Upper lobe of left lung (tissue), 6 donors: ENCODE data around the gene COL18A1. TPM values are rescaled to one million over a fixed set of nuclear protein-coding genes. Genes with fewer than 3 reads are reported as not detected.

Experiments
- ATAC-seq, 2 donors: fragments of 200-7000 bp; cut with Tn5 transposase; one replicate each; pipeline ENCODE4 v1.9.1; 2022; ENCODE audit warnings: mild to moderate bottlenecking in 2 of 2, moderate library complexity in 2 of 2; ENCODE audit not compliant: low FRiP score in 2 of 2
- DNase-seq, 2 donors: peaks; one replicate each; pipeline ENCODE4 v3.0.0-alpha.2; 2019 to 2020
- H3K27ac ChIP-seq, 4 donors: fragments of 200-600 bp; sonication (generic); one replicate each; pipeline ENCODE4 v1.5.1; 2016 to 2019
- H3K27me3 ChIP-seq, 4 donors: fragments of 200-600 bp; sonication (generic); one replicate each; pipeline ENCODE4 v1.5.1; 2017 to 2019
- H3K36me3 ChIP-seq, 4 donors: fragments of 200-600 bp; sonication (generic); one replicate each; pipeline ENCODE4 v1.5.1; 2016 to 2019
- H3K4me1 ChIP-seq, 4 donors: fragments of 200-600 bp; sonication (generic); one replicate each; pipeline ENCODE4 v1.5.1; 2018 to 2019
- H3K4me3 ChIP-seq, 4 donors: fragments of 200-600 bp; sonication (generic); one replicate each; pipeline ENCODE4 v1.5.1; 2017 to 2019; ENCODE audit warnings: mild to moderate bottlenecking in 2 of 4, moderate library complexity in 1 of 4
- H3K9me3 ChIP-seq, 4 donors: fragments of 200-600 bp; sonication (generic); one replicate each; pipeline ENCODE4 v1.5.1; 2018 to 2019
- CTCF ChIP-seq, 6 experiments: fragments of 450-650 bp in 4 of 6; fragments of 200-600 bp in 2 of 6; sonication (generic) in 2 of 6; IDR thresholded peaks; one replicate each; pipeline ENCODE4 v1.5.1; 2016 to 2019; ENCODE audit warnings: antibody characterized with exemption in 6 of 6
- EP300 ChIP-seq, 4 donors: sonication (generic); formaldehyde crosslinking; IDR thresholded peaks; one replicate each; pipeline ENCODE4 v1.5.1; 2017; ENCODE audit warnings: antibody characterized with exemption in 4 of 4, control low read depth in 2 of 4
- POLR2A ChIP-seq, 4 donors: fragments of 450-650 bp; IDR thresholded peaks; one replicate each; pipeline ENCODE4 v1.5.1; 2016 to 2017; ENCODE audit warnings: antibody characterized with exemption in 4 of 4, mild to moderate bottlenecking in 2 of 4
- POLR2AphosphoS5 ChIP-seq, 2 donors: sonication (generic); formaldehyde crosslinking; IDR thresholded peaks; one replicate each; pipeline ENCODE4 v1.5.1; 2017; ENCODE audit warnings: antibody characterized with exemption in 2 of 2
- WGBS, 2 donors: methylation state at CpG; one replicate each; pipeline ENCODE4 v1.1.5; 2017 to 2018; 5-methylcytosine and 5-hydroxymethylcytosine counted together
- total RNA-seq, 6 donors: library from RNA; depleted of rRNA in 4 of 6; stranded (reverse); fragments of >200 nt in 4 of 6; gene quantifications; one replicate each; pipeline versions ENCODE4 v1.1.0 to v1.2.1, GENCODE V29; 2016 to 2021
- donor health status: DM: no; HTN: no; CAD: no; lungs with moderate emphysema.
- donor health status: DM: no; HTN: yes; CAD: no; lungs with severe emphysema.

The COL18A1 gene
- total RNA-seq, 6 donors from 2014 or later, result 34.5 to 138 (median 70.5) TPM

GRCh38 chr21:45432575-45433255 is 27.8 kb downstream of the COL18A1 start:
- H3K27me3 ChIP-seq, result no peaks in the 10 kb centered on the region
- TF ChIP-seq EP300 (IDR thresholded peaks at IDR 0.05), result no peak
- TF ChIP-seq POLR2A (IDR thresholded peaks at IDR 0.05), result no peak
- no peak for TF ChIP-seq POLR2AphosphoS5 (IDR thresholded peaks at IDR 0.05)
- TF ChIP-seq CTCF (IDR thresholded peaks at IDR 0.05), result no peak
- 74 to 75% methylated on average over 12 to 16 of the region's 16 CpGs for WGBS, 2 donors
- no peak for ATAC-seq
- no peak overlapping the region for H3K27ac ChIP-seq
- no peaks in the 10 kb centered on the region for H3K9me3 ChIP-seq
- no peaks in the 10 kb centered on the region for H3K36me3 ChIP-seq
- no peak overlapping the region for H3K4me3 ChIP-seq
- H3K4me1 ChIP-seq, result peaks cover 0 to 3% (median 1%) of the 10 kb centered on the region in 4 donors
- peak in 1 of 2 donors; percentile 22 for DNase-seq

- H3K36me3 ChIP-seq, result no peaks in the 10 kb centered on the region
- no peaks in the 10 kb centered on the region for H3K9me3 ChIP-seq
- WGBS, 2 donors, result 76 to 89% methylated on average over 3 to 8 of the region's 8 CpGs
- ATAC-seq, result no peak
- H3K27me3 ChIP-seq, result no peaks in the 10 kb centered on the region
- H3K27ac ChIP-seq, result no peak overlapping the region
- DNase-seq, result peak in 1 of 2 donors; percentile 44
- H3K4me1 ChIP-seq, result peaks cover 0 to 3% (median 2%) of the 10 kb centered on the region in 4 donors
- TF ChIP-seq POLR2A (IDR thresholded peaks at IDR 0.05), result no peak
- TF ChIP-seq POLR2AphosphoS5 (IDR thresholded peaks at IDR 0.05), result no peak
- TF ChIP-seq EP300 (IDR thresholded peaks at IDR 0.05), result no peak
- TF ChIP-seq CTCF (IDR thresholded peaks at IDR 0.05), result no peak
- H3K4me3 ChIP-seq, result no peak overlapping the region
Measured at GRCh38 chr21:45433301-45433700, 28.3 kb downstream of the COL18A1 start.

DNA sequence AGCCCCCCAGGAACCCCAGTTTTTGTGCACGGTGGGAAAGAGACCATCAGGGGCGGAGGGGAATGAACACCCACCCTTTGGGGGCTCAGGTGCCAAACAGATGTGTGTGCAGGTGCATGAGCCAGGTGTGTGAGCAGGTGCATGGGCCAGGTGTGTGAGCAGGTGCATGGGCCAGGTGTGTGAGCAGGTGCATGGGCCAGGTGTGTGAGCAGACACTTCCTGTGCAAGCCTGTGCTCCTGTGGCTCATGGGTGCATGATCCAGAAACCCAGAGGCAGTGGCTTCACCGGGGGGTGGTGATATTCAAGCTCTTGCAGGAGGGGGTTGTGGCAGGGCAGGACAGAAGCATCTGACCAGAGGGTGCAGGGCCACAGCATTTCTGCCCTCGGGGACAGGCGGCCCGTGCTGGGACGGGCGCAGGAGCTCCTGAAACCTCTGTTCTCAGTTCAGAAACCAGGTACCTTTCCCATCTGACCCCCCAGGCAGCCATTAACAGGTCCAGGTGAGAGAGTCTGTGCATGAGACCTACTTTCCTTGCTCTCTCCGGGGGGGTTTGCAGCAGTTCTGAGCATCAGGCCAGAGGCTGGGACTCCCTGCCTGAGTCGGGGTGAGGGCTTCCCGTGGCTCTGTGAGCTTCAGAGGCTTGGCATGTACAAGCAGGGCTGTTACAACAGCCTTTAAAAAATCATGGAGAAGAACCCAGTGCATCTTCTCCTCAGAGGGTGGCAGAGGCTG is 29.1 kb downstream of the COL18A1 start:
- TF ChIP-seq POLR2AphosphoS5 (IDR thresholded peaks at IDR 0.05) (no peak), EP300 (IDR thresholded peaks at IDR 0.05) (no peak)
- 86 to 100% methylated on average over 2 to 11 of the region's 11 CpGs for WGBS, 2 donors
- H3K4me3 ChIP-seq, result no peak overlapping the region
- no peak for ATAC-seq
- H3K36me3 ChIP-seq, result no peaks in the 10 kb centered on the region
- H3K4me1 ChIP-seq, result peaks cover 8 to 10% (median 9%) of the 10 kb centered on the region in 4 donors
- peak in 1 of 2 donors; percentile 44 for DNase-seq
- H3K27me3 ChIP-seq, result no peaks in the 10 kb centered on the region
- no peak overlapping the region for H3K27ac ChIP-seq
- H3K9me3 ChIP-seq, result no peaks in the 10 kb centered on the region

DNA sequence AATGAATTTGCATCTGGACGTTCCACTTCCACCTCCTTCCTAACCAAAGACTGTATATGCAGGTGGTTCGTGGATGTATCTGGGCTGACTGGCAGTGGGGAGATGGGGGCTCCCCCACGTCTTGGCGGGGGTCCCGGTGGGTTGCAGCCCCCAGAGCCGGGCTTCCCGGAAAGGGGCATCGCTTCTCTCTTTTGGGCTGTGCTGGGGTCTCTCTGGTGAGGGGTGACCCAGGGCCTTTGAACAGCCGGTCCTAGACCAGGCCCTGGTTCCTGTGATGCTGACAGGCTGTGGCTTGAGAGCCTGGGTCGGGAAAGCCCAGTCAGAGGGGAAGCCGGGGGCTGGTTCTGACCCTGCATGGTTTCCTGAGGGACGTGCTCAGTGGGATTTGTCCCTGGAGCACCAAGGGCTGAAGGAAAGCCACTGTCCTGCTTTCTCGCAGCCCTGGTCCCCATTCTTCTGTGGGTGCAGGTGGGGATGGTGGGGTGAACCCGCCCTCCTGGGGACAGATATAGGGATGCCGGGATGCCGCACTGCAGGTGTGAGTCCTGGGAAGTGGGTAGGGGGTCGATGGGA is 29.8 kb downstream of the COL18A1 start:
- peak in 1 of 2 donors; percentile 59 for DNase-seq
- Histone ChIP-seq H3K4me1 (peaks cover 14 to 17% (median 14%) of the 10 kb centered on the region in 4 donors), H3K36me3 (no peaks in the 10 kb centered on the region), H3K27ac (no peak overlapping the region), H3K9me3 (no peaks in the 10 kb centered on the region), H3K4me3 (no peak overlapping the region), H3K27me3 (no peaks in the 10 kb centered on the region)
- TF ChIP-seq CTCF (IDR thresholded peaks at IDR 0.05), result no peak
- TF ChIP-seq POLR2A (IDR thresholded peaks at IDR 0.05), result no peak
- TF ChIP-seq POLR2AphosphoS5 (IDR thresholded peaks at IDR 0.05), result no peak
- 71 to 88% methylated on average over 11 to 14 of the region's 17 CpGs for WGBS, 2 donors
- no peak for ATAC-seq

DNA sequence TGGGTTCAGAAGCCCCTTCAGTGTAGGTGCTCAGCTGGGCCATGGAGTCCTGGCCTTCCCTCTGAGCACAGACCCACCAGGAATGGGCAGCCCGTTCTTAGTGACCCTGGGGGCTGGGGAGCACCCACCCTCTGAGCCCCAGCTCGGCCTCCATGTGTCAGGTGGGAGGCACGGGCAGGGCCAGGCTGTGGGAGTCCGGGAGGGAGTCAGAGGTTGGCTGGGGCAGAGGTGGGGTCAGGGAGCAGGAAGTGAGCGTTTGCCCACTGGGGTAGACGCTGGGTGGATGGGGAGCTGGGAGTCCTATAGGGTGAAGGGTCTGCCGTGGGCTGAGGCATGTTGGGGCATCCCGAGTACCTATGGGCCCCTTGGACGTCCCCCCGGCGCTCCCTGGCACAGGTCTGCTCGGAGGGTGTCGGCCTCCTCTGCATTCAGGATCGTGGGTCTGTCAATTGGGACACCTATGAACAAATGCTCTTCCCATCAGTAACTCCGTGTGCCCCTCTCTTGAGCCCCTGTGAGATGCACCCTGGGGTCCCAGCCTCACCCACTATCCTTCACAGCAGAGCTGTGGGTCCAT is 30.5 kb downstream of the COL18A1 start:
- Histone ChIP-seq H3K9me3 (no peaks in the 10 kb centered on the region), H3K4me3 (no peak overlapping the region), H3K4me1 (peaks cover 14 to 17% (median 15%) of the 10 kb centered on the region in 4 donors), H3K36me3 (no peaks in the 10 kb centered on the region), H3K27me3 (no peaks in the 10 kb centered on the region), H3K27ac (no peak overlapping the region)
- TF ChIP-seq POLR2AphosphoS5 (IDR thresholded peaks at IDR 0.05) (no peak), CTCF (IDR thresholded peaks at IDR 0.05) (no peak), EP300 (IDR thresholded peaks at IDR 0.05) (no peak), POLR2A (IDR thresholded peaks at IDR 0.05) (no peak)
- 83 to 90% methylated on average over 9 to 15 of the region's 15 CpGs for WGBS, 2 donors
- DNase-seq (peak in 1 of 2 donors; percentile 57), ATAC-seq (no peak)
